GM23338 (cell line): ENCODE measurements around the gene MRPL1.

Experiments used
- CREB1 ChIP-seq: fragments of 250-450 bp; sonication (Bioruptor Pico); IDR thresholded peaks from 2 replicates; pipeline ENCODE4 v1.5.0; 2020; ENCODE audit warnings: low read depth, mild to moderate bottlenecking, moderate library complexity
- CTCF ChIP-seq, 2 experiments: fragments of 200-600 bp in 1 of 2; sonication (generic) in 1 of 2; conservative IDR thresholded peaks; 2 replicates each; pipeline versions ENCODE4 v1.5.1 to v1.6.1; 2016 to 2017; ENCODE audit warnings: antibody characterized with exemption in 2 of 2, low read depth in 2 of 2, mild to moderate bottlenecking in 2 of 2, moderate library complexity in 1 of 2
- ETS1 ChIP-seq: IDR thresholded peaks from 2 replicates; pipeline ENCODE4 v1.6.1; 2016; ENCODE audit warnings: antibody characterized with exemption
- EZH2 ChIP-seq: fragments of 200-600 bp; sonication (generic); IDR thresholded peaks from one replicate; pipeline ENCODE4 v1.8.0; 2017; ENCODE audit warnings: antibody characterized with exemption, mild to moderate bottlenecking, low read depth; ENCODE audit not compliant: unreplicated experiment
- EZH2phosphoT487 ChIP-seq: fragments of 200-600 bp; sonication (generic); IDR thresholded peaks from one replicate; pipeline ENCODE4 v1.8.1; 2018; ENCODE audit warnings: antibody characterized with exemption; ENCODE audit not compliant: unreplicated experiment
- JUNB ChIP-seq: IDR thresholded peaks from one replicate; pipeline ENCODE4 v1.6.1; 2016; ENCODE audit warnings: antibody characterized with exemption; ENCODE audit not compliant: unreplicated experiment
- POLR2AphosphoS5 ChIP-seq: IDR thresholded peaks from 2 replicates; pipeline ENCODE4 v1.6.1; 2016; ENCODE audit warnings: antibody characterized with exemption, low read depth
- REST ChIP-seq: IDR thresholded peaks from one replicate; pipeline ENCODE4 v1.6.1; 2018; ENCODE audit warnings: antibody characterized with exemption; ENCODE audit not compliant: unreplicated experiment
- STAT1 ChIP-seq: IDR thresholded peaks from one replicate; pipeline ENCODE4 v1.6.1; 2016; ENCODE audit warnings: antibody characterized with exemption; ENCODE audit not compliant: unreplicated experiment
- ZNF114 ChIP-seq: fragments of 250-450 bp; sonication (Bioruptor Pico); IDR thresholded peaks from 2 replicates; pipeline ENCODE4 v1.5.0; 2020; ENCODE audit warnings: mild to moderate bottlenecking, moderate library complexity
- ZNF331 ChIP-seq: fragments of 250-450 bp; sonication (Bioruptor Pico); IDR thresholded peaks from 2 replicates; pipeline ENCODE4 v1.5.0; 2020; ENCODE audit warnings: low read depth, mild to moderate bottlenecking, moderate library complexity

GRCh38 chr4:77880784-77881183, 18.2 kb downstream of the MRPL1 start:
- TF ChIP-seq CTCF (conservative IDR thresholded peaks at IDR 0.05; ENCODE audit: low read depth in 2 of 2): no peak
- no peak for TF ChIP-seq ETS1
- no peak for TF ChIP-seq REST
- TF ChIP-seq EZH2phosphoT487: no peak
- TF ChIP-seq EZH2: no peak
- no peak for TF ChIP-seq POLR2AphosphoS5
- TF ChIP-seq CREB1 (CRISPR knock-in tag): no peak
- no peak for TF ChIP-seq JUNB
- no peak for TF ChIP-seq STAT1
- no peak for TF ChIP-seq ZNF114
- TF ChIP-seq ZNF331 (CRISPR knock-in tag): no peak
